Adipose tissue (tissue), 3 donors: ENCODE data around the gene CCSER2. TPM values are rescaled to one million over a fixed set of nuclear protein-coding genes. Genes with fewer than 3 reads are reported as not detected.
"Not testable (repeated sequence)": the region's sequence is repeated elsewhere in the genome, so short reads cannot be mapped to it uniquely, and the experiment has no call there.

ENCODE experiments used
- H3K27ac ChIP-seq: one replicate; pipeline ENCODE4 v1.5.1; 2013; ENCODE audit warnings: low read depth, low read length
- WGBS, 3 donors: extraction: QIAGEN DNeasy Blood & Tissue Kit; methylation state at CpG; one replicate each; pipeline ENCODE4 v1.1.7; 2013; 5-methylcytosine and 5-hydroxymethylcytosine counted together
- polyA plus RNA-seq, 3 donors: library from polyadenylated mRNA; stranded (reverse); fragments of 200-250 nt; gene quantifications; one replicate each; pipeline ENCODE4 v1.2.3, GENCODE V29; 2013
- donor health status: healthy with polysubstance abuse.
- donor health status: Bipolar disorder and iron deficiency.
- donor health status: healthy.

The CCSER2 gene
- polyA plus RNA-seq, 3 donors, result 4.3 to 16.1 (median 9.2) TPM

GRCh38 chr10:84469470-84469869, 141.1 kb downstream of the CCSER2 start:
- 69 to 91% (median 88%) methylated on average over 1 of the region's 1 CpG for WGBS, 3 donors
- no peak overlapping the region for H3K27ac ChIP-seq

GRCh38 chr10:84473136-84473535, 144.7 kb downstream of the CCSER2 start:
- WGBS, 3 donors, result 83 to 92% (median 89%) methylated on average over 3 of the region's 3 CpGs
- H3K27ac ChIP-seq, result no peak overlapping the region

- WGBS, 3 donors, result 65 to 85% (median 71%) methylated on average over 3 of the region's 3 CpGs
- H3K27ac ChIP-seq, result no peak overlapping the region
Observed at GRCh38 chr10:84477398-84478128, 149.2 kb downstream of the CCSER2 start.

GRCh38 chr10:84478151-84478550, 149.8 kb downstream of the CCSER2 start:
- no peak overlapping the region for H3K27ac ChIP-seq

GRCh38 chr10:84478679-84479078, 150.3 kb downstream of the CCSER2 start:
- 95 to 100% (median 100%) methylated on average over 1 of the region's 1 CpG for WGBS, 3 donors
- H3K27ac ChIP-seq, result no peak overlapping the region

- 94 to 99% (median 97%) methylated on average over 2 of the region's 2 CpGs for WGBS, 3 donors
- no peak overlapping the region for H3K27ac ChIP-seq
Observed at GRCh38 chr10:84484541-84484940, 156.2 kb downstream of the CCSER2 start.

- H3K27ac ChIP-seq, result no peak overlapping the region
- 75 to 94% (median 92%) methylated on average over 2 of the region's 2 CpGs for WGBS, 3 donors
Observed at GRCh38 chr10:84493361-84493760, 165.0 kb downstream of the CCSER2 start.

- H3K27ac ChIP-seq, result no peak overlapping the region
- WGBS, 3 donors, result 88 to 95% (median 93%) methylated on average over 9 of the region's 9 CpGs
Observed at GRCh38 chr10:84493951-84494848, 165.8 kb downstream of the CCSER2 start.

GRCh38 chr10:84494849-84495180, 166.4 kb downstream of the CCSER2 start:
- H3K27ac ChIP-seq, result no peak overlapping the region

- no peak overlapping the region for H3K27ac ChIP-seq
- 28 to 68% (median 63%) methylated on average over 1 of the region's 1 CpG for WGBS, 3 donors
Observed at GRCh38 chr10:84497978-84498377, 169.6 kb downstream of the CCSER2 start.

- WGBS, 3 donors, result 97 to 99% (median 98%) methylated on average over 9 of the region's 9 CpGs
- H3K27ac ChIP-seq, result not testable (repeated sequence)
Observed at GRCh38 chr10:84499039-84499438, 170.7 kb downstream of the CCSER2 start.

- WGBS, 3 donors, result 41 to 84% (median 50%) methylated on average over 3 of the region's 3 CpGs
- no peak overlapping the region for H3K27ac ChIP-seq
Observed at GRCh38 chr10:84499846-84500245, 171.5 kb downstream of the CCSER2 start.

GRCh38 chr10:84510121-84510520, 181.7 kb downstream of the CCSER2 start:
- WGBS, 3 donors, result 87 to 88% (median 87%) methylated on average over 3 of the region's 3 CpGs
- H3K27ac ChIP-seq, result no peak overlapping the region

GRCh38 chr10:84511106-84511505, 182.7 kb downstream of the CCSER2 start:
- no peak overlapping the region for H3K27ac ChIP-seq
- 83 to 95% (median 93%) methylated on average over 2 of the region's 2 CpGs for WGBS, 3 donors

GRCh38 chr10:84511709-84512285, 183.4 kb downstream of the CCSER2 start:
- no peak overlapping the region for H3K27ac ChIP-seq
- 87 to 95% (median 94%) methylated on average over 5 of the region's 5 CpGs for WGBS, 3 donors

GRCh38 chr10:84517554-84517953, 189.2 kb downstream of the CCSER2 start:
- H3K27ac ChIP-seq, result no peak overlapping the region
- 36 to 91% (median 91%) methylated on average over 4 of the region's 4 CpGs for WGBS, 3 donors

- H3K27ac ChIP-seq, result no peak overlapping the region
- 98 to 100% (median 99%) methylated on average over 3 of the region's 3 CpGs for WGBS, 3 donors
Observed at GRCh38 chr10:84519235-84519634, 190.8 kb downstream of the CCSER2 start.

- no peak overlapping the region for H3K27ac ChIP-seq
- WGBS, 3 donors, result 77 to 85% (median 82%) methylated on average over 8 of the region's 8 CpGs
Observed at GRCh38 chr10:84521013-84521412, 192.6 kb downstream of the CCSER2 start.

- H3K27ac ChIP-seq, result no peak overlapping the region
- WGBS, 3 donors, result 80 to 88% (median 82%) methylated on average over 2 of the region's 2 CpGs
Observed at GRCh38 chr10:84521468-84521867, 193.1 kb downstream of the CCSER2 start.
